OCI-LY7 (cell line): ENCODE data around the gene MRPL9.
"Not testable (repeated sequence)": the region's sequence is repeated elsewhere in the genome, so short reads cannot be mapped to it uniquely, and the experiment has no call there.

Source experiments
- EZH2phosphoT487 ChIP-seq: fragments of 200-600 bp; sonication (generic); IDR thresholded peaks from 2 replicates; pipeline ENCODE4 v1.6.1; 2018; ENCODE audit warnings: low read depth, borderline replicate concordance, mild to moderate bottlenecking, mixed run types, antibody characterized with exemption, low read length, moderate library complexity, mixed read lengths
- TF ChIP-seq, protein P1 (sequence below): fragments of 200-600 bp; sonication (generic); conservative IDR thresholded peaks from 2 replicates; pipeline ENCODE4 v1.5.1; 2014; ENCODE audit warnings: mild to moderate bottlenecking, antibody characterized with exemption, low read length, moderate library complexity, mixed read lengths

DNA sequence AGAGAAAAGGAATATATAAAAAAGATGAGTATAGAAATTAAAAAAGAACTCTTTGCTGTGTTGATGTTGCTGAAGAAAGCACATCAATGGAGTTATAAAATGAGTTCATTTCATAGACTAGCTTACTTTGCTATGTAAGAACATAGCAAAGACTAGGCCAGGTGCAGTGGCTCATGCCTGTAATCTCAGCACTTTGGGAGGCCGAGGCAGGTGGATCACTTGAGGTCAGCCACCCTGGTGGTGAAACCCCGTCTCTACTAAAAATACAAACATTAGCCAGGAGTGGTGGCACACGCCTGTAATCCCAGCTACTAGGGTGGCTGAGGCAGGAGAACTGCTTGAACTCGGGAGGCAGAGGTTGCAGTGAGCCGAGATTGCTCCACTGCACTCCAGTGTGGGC lies 18.7 kb upstream of the MRPL9 start:
- TF ChIP-seq, protein P1, sequence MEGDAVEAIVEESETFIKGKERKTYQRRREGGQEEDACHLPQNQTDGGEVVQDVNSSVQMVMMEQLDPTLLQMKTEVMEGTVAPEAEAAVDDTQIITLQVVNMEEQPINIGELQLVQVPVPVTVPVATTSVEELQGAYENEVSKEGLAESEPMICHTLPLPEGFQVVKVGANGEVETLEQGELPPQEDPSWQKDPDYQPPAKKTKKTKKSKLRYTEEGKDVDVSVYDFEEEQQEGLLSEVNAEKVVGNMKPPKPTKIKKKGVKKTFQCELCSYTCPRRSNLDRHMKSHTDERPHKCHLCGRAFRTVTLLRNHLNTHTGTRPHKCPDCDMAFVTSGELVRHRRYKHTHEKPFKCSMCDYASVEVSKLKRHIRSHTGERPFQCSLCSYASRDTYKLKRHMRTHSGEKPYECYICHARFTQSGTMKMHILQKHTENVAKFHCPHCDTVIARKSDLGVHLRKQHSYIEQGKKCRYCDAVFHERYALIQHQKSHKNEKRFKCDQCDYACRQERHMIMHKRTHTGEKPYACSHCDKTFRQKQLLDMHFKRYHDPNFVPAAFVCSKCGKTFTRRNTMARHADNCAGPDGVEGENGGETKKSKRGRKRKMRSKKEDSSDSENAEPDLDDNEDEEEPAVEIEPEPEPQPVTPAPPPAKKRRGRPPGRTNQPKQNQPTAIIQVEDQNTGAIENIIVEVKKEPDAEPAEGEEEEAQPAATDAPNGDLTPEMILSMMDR, result not testable (repeated sequence)
- TF ChIP-seq EZH2phosphoT487, result not testable (repeated sequence)
